Mucosa of descending colon (tissue), 3 donors: ENCODE data around the gene TBX20. TPM values are rescaled to one million over a fixed set of nuclear protein-coding genes. Genes with fewer than 3 reads are reported as not detected.
"Not testable (repeated sequence)": the region's sequence is repeated elsewhere in the genome, so short reads cannot be mapped to it uniquely, and the experiment has no call there.

Experiments
- ATAC-seq: fragments of 200-7000 bp; cut with Tn5 transposase; one replicate; pipeline ENCODE4 v1.9.1; 2020; ENCODE audit warnings: mild to moderate bottlenecking, moderate library complexity
- DNase-seq, 3 donors: peaks; one replicate each; pipeline ENCODE4 v3.0.0-alpha.2; 2020
- H3K36me3 ChIP-seq: fragments of 200-600 bp; one replicate; pipeline ENCODE4 v1.8.0; 2021; ENCODE audit warnings: low read depth, mild to moderate bottlenecking
- H3K4me1 ChIP-seq: fragments of 200-600 bp; one replicate; pipeline ENCODE4 v1.8.0; 2021; ENCODE audit warnings: low read depth, mild to moderate bottlenecking
- H3K4me3 ChIP-seq: fragments of 200-600 bp; one replicate; pipeline ENCODE4 v1.8.0; 2021; ENCODE audit warnings: mild to moderate bottlenecking
- H3K9me3 ChIP-seq: fragments of 200-600 bp; one replicate; pipeline ENCODE4 v1.8.0; 2021; ENCODE audit warnings: mild to moderate bottlenecking
- intact Hi-C, 2 donors: fragments of 100-400 bp; cut with DNase I in 1 of 2; cut with micrococcal nuclease in 1 of 2; formaldehyde crosslinking; loops; one replicate each; pipeline versions ENCODE4 v1.11.0 to v1.11.1; 2022; cut with DNase I, micrococcal nuclease
- total RNA-seq, 3 donors: library from RNA; stranded (reverse); fragmentation: NEBNext Ultra II Directional in 2 of 3; extraction: Animal tissue kit (Norgen Biotek cat#: 25700) in 2 of 3; gene quantifications; one replicate each; pipeline versions ENCODE4 v1.2.1 to v1.2.4, GENCODE V29; 2021 to 2023
- TF ChIP-seq, protein P1 (sequence below): fragments of 200-600 bp; IDR thresholded peaks from one replicate; pipeline ENCODE4 v1.8.0; 2022; ENCODE audit warnings: antibody characterized with exemption, mild to moderate bottlenecking
- donor health status: DM: no; HTN: no; CAD: no; lungs with moderate emphysema.
- donor health status: DM: no; HTN: no; CAD: no.
- donor health status: DM: no; HTN: yes; CAD: no.

The TBX20 gene
- total RNA-seq, 3 donors from 2014 or later, result 0.46 TPM; not detected in 2

DNA sequence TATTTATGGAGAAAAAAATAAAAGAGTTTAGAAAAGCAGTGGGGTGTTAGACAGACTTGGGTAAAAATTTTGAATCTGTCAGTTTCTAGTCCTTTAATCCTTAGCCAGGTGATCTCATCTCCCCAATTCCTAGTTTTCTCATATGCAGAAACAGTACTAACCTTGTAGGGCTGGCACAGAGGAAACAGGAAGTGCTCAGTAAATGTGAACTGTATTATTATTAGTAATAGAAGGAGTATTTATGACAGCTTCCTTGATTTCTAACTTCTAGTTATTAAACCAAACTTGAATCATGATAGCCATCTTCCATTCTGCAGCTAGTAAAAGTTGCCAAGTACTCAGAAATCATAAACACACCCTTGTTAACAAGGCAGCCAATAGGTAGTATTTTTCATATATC, 12.5 kb downstream of the TBX20 start:
- TF ChIP-seq, protein P1, sequence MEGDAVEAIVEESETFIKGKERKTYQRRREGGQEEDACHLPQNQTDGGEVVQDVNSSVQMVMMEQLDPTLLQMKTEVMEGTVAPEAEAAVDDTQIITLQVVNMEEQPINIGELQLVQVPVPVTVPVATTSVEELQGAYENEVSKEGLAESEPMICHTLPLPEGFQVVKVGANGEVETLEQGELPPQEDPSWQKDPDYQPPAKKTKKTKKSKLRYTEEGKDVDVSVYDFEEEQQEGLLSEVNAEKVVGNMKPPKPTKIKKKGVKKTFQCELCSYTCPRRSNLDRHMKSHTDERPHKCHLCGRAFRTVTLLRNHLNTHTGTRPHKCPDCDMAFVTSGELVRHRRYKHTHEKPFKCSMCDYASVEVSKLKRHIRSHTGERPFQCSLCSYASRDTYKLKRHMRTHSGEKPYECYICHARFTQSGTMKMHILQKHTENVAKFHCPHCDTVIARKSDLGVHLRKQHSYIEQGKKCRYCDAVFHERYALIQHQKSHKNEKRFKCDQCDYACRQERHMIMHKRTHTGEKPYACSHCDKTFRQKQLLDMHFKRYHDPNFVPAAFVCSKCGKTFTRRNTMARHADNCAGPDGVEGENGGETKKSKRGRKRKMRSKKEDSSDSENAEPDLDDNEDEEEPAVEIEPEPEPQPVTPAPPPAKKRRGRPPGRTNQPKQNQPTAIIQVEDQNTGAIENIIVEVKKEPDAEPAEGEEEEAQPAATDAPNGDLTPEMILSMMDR, result no peak
- Histone ChIP-seq H3K9me3 (no peaks in the 10 kb centered on the region), H3K36me3 (no peaks in the 10 kb centered on the region), H3K4me1 (no peaks in the 10 kb centered on the region), H3K4me3 (no peak overlapping the region)
- intact Hi-C loops, result no loop called here
- DNase-seq (no peak), ATAC-seq (no peak)

DNA sequence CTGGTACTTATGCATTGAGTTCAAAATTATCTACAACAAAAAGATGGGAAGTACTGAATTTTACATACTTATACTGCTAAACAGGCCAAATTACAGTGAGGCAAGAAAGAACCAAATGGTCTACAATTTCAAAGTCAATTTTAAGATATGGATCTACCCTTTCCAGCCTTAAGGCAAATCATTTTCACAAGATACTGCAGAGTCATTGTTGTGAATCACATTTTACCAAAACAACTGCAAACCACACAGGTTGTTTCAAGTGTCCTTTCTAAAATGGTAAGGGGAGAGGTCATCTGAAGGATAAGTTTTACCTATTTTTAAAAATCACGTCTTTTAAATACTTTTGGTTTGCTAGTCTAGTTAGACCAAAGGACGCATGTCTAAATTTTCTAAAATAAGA, 12.9 kb downstream of the TBX20 start:
- H3K4me3 ChIP-seq, DNase-seq, intact Hi-C loops, ATAC-seq, H3K4me1 ChIP-seq, H3K9me3 ChIP-seq, H3K36me3 ChIP-seq: not testable (repeated sequence)

DNA sequence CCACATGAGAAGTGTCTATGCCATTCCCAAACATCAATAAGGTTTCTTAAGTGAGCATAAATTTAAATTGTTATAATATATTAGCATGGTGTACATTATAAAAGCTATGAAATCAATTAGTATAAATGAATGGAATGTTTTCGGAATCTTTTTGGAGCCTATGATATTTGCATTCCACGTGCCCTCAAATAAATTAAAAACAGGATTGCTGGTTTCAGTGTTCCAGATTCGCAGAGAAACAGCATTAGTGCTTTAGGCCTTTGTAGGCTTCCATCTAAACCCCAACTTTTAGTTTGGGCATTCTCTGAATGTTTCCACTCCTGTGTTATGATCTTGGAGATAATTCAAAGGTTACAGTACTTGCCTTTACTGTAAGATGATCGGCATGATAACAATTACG, 15.4 kb downstream of the TBX20 start:
- H3K4me3 ChIP-seq, H3K4me1 ChIP-seq, ATAC-seq, H3K36me3 ChIP-seq, H3K9me3 ChIP-seq, intact Hi-C loops, DNase-seq: not testable (repeated sequence)

DNA sequence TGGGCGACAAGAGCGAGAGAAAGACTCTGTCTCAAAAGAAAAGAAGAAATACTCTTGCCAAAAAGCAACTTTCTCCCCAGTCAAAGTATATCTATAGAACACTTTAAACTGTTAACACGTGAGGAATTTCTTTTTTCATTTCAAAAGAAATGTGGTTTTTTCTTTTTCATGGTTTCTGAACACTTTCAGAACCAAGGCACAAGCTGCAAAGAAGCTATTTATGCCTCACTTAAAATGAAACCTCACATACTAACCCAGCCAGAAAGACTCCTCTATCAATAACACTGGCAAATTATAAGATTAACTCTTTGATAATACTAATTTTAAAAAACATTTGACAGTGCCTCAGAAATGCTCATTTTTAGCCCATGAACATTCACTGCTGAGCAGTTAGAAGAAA, 20.9 kb downstream of the TBX20 start:
- Histone ChIP-seq H3K4me3 (no peak overlapping the region), H3K4me1 (no peaks in the 10 kb centered on the region), H3K9me3 (no peaks in the 10 kb centered on the region), H3K36me3 (no peaks in the 10 kb centered on the region)
- TF ChIP-seq, protein P1, result no peak
- DNase-seq (no peak), ATAC-seq (no peak)
- intact Hi-C loops, result no loop called here

DNA sequence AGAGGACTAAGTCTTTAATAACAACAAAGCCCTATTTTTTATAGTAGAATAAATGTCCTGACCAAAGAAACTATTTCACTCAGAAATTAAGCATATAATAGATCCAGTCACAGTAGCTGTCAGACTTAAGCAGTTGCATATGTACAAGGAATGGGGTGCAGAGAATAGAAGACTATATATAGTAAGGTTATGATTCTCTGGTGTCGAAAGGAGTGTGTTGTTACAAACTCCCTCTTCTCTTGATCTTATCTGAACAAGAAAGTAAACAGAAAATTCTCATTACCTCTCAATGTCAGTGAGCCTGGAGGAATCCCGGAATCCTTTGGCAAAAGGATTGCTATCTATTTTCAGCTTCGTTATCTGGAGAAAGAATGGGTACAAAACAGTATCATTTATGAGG, 22.7 kb downstream of the TBX20 start:
- intact Hi-C loops, H3K4me1 ChIP-seq, ATAC-seq, H3K9me3 ChIP-seq, DNase-seq, H3K36me3 ChIP-seq, H3K4me3 ChIP-seq: not testable (repeated sequence)

DNA sequence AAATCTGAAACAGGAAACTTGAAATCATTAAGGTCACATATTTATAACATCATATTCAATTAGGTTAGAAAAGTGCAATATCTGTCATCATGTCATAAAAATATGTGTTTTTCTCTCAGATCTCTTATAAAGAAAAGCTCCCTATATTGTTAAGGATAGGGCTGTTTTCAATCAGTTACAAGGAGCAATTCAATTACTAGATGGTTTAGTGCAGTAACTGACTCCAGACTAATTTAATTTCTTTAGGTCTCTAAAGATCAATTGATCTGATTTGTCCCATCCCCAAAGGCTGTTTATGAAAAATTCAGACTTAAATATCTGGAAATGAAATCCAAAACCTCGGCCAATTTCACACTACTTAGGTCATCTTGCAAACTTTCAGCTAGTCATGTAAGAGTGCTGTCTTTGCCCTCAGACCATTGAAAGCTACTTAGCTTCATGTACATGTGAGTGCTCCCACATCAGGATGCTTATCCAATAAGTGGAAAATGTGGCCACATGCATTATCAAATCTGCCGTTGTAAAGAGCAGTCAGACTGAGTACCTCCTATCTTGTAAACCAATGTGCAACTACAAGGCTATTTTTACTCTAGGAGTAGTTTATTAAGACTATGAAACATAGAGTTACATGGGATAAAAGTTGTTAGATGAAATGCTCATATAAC, 24.7 kb downstream of the TBX20 start:
- intact Hi-C loops, ATAC-seq, H3K9me3 ChIP-seq, H3K4me3 ChIP-seq, H3K36me3 ChIP-seq, H3K4me1 ChIP-seq, DNase-seq: not testable (repeated sequence)

DNA sequence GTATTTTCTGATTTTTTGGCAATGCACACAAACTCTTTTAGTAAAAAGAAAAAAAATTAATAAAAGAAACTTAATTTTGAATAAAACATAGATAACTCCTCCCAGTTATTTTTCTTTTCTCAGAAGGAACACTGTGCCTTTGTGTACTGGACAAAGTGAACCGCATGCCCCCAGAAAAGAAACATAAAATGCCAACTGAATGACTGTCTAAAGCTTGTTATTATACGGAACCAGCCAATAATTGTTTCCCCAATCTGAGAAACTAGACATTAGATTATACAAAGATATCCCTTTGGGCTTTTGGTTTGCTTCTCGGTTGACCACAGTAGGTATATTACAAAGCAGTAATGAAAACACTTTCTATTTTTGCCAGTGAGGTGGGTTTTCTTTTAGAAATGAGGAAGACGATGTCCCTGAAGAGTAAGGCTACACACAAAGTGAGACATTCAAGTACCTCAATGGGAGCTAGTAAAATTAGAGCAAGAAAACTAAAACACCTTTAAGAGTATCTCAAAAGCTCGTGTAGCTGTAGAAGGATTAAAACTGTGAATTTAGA, 25.3 kb downstream of the TBX20 start:
- H3K4me1 ChIP-seq, H3K4me3 ChIP-seq, H3K9me3 ChIP-seq, ATAC-seq, H3K36me3 ChIP-seq, intact Hi-C loops, DNase-seq: not testable (repeated sequence)

DNA sequence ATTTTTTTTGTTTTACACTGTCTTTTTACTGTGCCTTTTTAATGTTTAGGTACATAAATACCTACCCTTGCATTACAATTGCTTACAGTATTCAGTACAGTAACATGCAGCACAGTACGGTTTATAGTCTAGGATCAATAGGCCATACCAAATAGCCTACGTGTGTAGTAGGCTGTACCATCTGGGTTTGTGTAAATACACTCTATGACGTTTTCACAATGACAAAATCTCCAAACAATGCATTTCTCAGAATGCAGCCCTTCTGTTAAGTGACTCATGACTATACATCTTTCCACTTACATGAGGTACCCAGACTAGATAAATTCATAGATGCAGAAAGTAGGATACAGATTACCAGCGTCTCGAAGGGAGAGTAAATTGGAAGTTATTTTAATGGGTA, 26.5 kb downstream of the TBX20 start:
- H3K36me3 ChIP-seq, intact Hi-C loops, DNase-seq, H3K4me3 ChIP-seq, H3K9me3 ChIP-seq, H3K4me1 ChIP-seq, ATAC-seq: not testable (repeated sequence)

DNA sequence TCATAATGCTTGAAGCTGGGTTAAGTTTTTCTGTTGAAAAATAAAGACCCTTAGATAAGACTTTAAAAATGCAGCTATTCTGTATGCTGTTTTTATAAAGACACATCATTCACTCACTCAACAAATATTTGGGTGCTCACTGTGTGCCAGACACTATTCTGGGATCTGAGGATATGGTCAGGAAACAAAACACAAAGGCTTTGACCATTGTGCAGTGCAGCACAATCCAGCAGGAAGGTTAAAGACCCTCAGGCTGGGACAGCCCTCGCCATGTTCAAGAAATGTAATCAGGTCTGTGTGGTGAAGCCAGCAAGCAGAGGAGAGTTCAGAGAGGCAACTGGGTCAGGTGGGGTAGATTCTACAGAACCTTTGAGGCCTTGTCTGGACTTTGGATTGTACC, 31.5 kb downstream of the TBX20 start:
- intact Hi-C loops, H3K4me3 ChIP-seq, H3K9me3 ChIP-seq, ATAC-seq, H3K36me3 ChIP-seq, DNase-seq, H3K4me1 ChIP-seq: not testable (repeated sequence)

DNA sequence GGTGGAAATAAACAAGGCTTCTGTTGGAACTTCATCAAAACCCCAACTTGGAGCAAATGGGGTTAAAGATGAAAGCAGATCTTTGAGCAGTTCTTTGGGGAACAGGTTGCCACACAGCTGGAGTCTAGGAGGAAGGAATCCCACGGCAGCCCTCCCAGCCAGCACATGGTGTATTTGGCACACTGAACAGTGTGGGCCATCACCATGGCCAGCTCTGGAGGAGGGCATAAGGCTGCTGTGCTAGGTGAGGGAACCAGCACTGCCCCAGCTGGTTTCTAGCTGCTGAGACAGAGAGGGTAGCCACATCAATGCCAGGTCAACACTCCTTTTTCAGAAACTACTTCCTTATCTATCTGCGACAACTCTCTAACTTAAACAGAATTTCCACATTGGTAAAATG, 33.7 kb downstream of the TBX20 start:
- H3K4me1 ChIP-seq, intact Hi-C loops, H3K36me3 ChIP-seq, H3K9me3 ChIP-seq, DNase-seq, ATAC-seq, H3K4me3 ChIP-seq: not testable (repeated sequence)

DNA sequence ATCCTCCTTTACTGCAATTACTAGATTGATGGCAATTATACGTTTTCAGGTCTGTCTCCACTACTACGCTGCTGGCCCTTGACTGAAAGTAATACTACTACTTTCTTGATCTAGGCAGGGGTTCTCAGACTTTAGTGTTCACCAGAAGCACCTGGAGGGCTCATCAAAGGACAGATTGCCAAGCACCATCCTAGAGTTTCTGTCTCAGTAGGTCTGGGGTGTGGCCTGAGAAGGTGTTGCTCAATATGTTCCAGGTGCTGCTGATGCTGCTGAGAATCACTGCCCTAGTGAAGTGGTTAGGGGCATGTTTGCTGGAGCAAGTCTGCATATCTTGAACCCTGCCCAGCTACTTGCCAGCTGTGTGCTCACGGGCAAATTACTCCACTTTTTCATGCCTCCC, 37.9 kb downstream of the TBX20 start:
- intact Hi-C loops, H3K9me3 ChIP-seq, DNase-seq, H3K4me1 ChIP-seq, H3K4me3 ChIP-seq, ATAC-seq, H3K36me3 ChIP-seq: not testable (repeated sequence)

DNA sequence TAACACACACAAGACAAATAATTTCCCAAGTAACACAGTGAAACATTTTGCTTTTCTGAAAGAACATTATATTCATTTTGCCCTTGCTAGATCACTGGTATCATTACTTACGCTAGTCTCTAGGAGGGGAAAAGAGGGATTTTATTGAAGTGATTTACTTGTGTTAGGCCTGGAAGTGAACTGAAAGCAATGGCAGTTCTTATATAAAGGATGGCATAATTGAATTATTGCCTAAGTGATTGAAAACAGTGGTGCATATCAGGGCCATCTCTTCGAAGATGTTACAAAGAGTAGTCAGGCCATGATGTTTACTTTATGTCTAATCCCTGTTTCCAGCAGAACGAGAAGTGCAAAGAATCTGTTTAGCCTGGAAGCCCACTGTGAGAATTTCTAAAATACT, 38.8 kb downstream of the TBX20 start:
- H3K9me3 ChIP-seq, ATAC-seq, H3K36me3 ChIP-seq, DNase-seq, intact Hi-C loops, H3K4me3 ChIP-seq, H3K4me1 ChIP-seq: not testable (repeated sequence)

DNA sequence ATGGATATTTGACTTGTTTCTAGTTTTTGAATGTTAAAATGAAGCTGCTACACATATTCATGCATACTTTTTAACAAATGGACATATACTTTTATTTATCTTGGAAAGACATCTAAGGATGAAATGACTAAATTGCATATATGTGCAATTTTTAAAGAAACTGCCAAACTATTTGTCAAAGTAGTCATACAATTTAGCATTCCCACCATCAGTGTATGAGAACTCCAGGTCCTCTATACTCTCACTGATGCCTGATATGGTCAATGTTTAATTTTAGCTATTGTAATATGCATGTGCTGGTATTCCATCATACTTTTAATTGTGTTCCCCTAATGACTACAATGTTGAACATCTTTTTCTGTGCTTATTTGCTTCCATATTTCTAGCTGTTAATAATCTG, 47.0 kb downstream of the TBX20 start:
- H3K36me3 ChIP-seq, ATAC-seq, H3K4me3 ChIP-seq, H3K4me1 ChIP-seq, H3K9me3 ChIP-seq, DNase-seq, intact Hi-C loops: not testable (repeated sequence)
